GM13976 (cell line): ENCODE data around the gene UQCRQ.

Experiments used
- DNase-seq: peaks from one replicate; pipeline ENCODE4 v3.0.0; 2012; ENCODE audit warnings: low spot score
- CTCF ChIP-seq: IDR thresholded peaks from 2 replicates; pipeline ENCODE4 v1.5.1; 2012; ENCODE audit warnings: borderline replicate concordance, mild to moderate bottlenecking; ENCODE audit not compliant: insufficient read depth; ENCODE audit errors: extremely low read depth, missing control alignments, control extremely low read depth
- in situ Hi-C: fragments of 300-500 bp; cut with MboI; formaldehyde crosslinking; loops from one replicate; pipeline ENCODE4 v1.12.0; 2022; ENCODE audit warnings: low sequenced_read_pairs, mixed read lengths, inconsistent platforms; ENCODE audit not compliant: unreplicated experiment

UQCRQ gene

GRCh38 chr5:132839426-132840301 lies 26.8 kb upstream of the UQCRQ start:
- no peak for DNase-seq
- no peak for TF ChIP-seq CTCF
- in situ Hi-C loops, result no loop called here

GRCh38 chr5:132840313-132840712 lies 26.1 kb upstream of the UQCRQ start:
- in situ Hi-C loops, result no loop called here
- DNase-seq, result no peak
- no peak for TF ChIP-seq CTCF

- DNase-seq, result no peak
- in situ Hi-C loops, result no loop called here
- no peak for TF ChIP-seq CTCF
These were observed 25.5 kb upstream of the UQCRQ start for GRCh38 chr5:132840896-132841295.

- TF ChIP-seq CTCF, result no peak
- in situ Hi-C loops, result no loop called here
- no peak for DNase-seq
These were observed 25.1 kb upstream of the UQCRQ start for GRCh38 chr5:132841305-132841704.

- in situ Hi-C loops, result no loop called here
- TF ChIP-seq CTCF, result no peak
- no peak for DNase-seq
These were observed 18.2 kb upstream of the UQCRQ start for GRCh38 chr5:132848270-132848669.

GRCh38 chr5:132849347-132849746 lies 17.1 kb upstream of the UQCRQ start:
- in situ Hi-C loops, result no loop called here
- no peak for TF ChIP-seq CTCF
- DNase-seq, result no peak

- no peak for DNase-seq
- TF ChIP-seq CTCF, result no peak
- in situ Hi-C loops, result no loop called here
These were observed 16.4 kb upstream of the UQCRQ start for GRCh38 chr5:132850066-132850465.
